ENCODE results near the gene EED. TPM values are rescaled to one million over a fixed set of nuclear protein-coding genes. Genes with fewer than 3 reads are reported as not detected.
"Not testable (repeated sequence)": the region's sequence is repeated elsewhere in the genome, so short reads cannot be mapped to it uniquely, and the experiment has no call there.

The EED gene
- total RNA-seq, 1 donor from 2014 or later, result 25.2 TPM

GRCh38 chr11:86218125-86219084, 26.1 kb upstream of the EED start:
- peak; percentile 87 for DNase-seq

GRCh38 chr11:86219311-86220193, 25.0 kb upstream of the EED start:
- no peak for DNase-seq

- DNase-seq, result no peak
Measured at GRCh38 chr11:86220653-86221052, 23.9 kb upstream of the EED start.

GRCh38 chr11:86222081-86222480, 22.5 kb upstream of the EED start:
- peak; percentile 51 for DNase-seq

GRCh38 chr11:86224575-86224974, 20.0 kb upstream of the EED start:
- not testable (repeated sequence) for DNase-seq

- not testable (repeated sequence) for DNase-seq
Measured at GRCh38 chr11:86225344-86225743, 19.2 kb upstream of the EED start.

GRCh38 chr11:86228269-86229038, 16.1 kb upstream of the EED start:
- no peak for DNase-seq

GRCh38 chr11:86229039-86229330, 15.6 kb upstream of the EED start:
- not testable (repeated sequence) for DNase-seq

- no peak for DNase-seq
Measured at GRCh38 chr11:86230179-86230804, 14.3 kb upstream of the EED start.

- DNase-seq, result no peak
Measured at GRCh38 chr11:86230921-86231434, 13.6 kb upstream of the EED start.

GRCh38 chr11:86232556-86232955, 12.0 kb upstream of the EED start:
- no peak for DNase-seq

- peak; percentile 8 for DNase-seq
Measured at GRCh38 chr11:86234831-86235461, 9.6 kb upstream of the EED start.

- no peak for DNase-seq
Measured at GRCh38 chr11:86237267-86237804, 7.2 kb upstream of the EED start.

GRCh38 chr11:86240164-86240563, 4.4 kb upstream of the EED start:
- DNase-seq, result no peak

- no peak for DNase-seq
Measured at GRCh38 chr11:86241956-86242535, 2.5 kb upstream of the EED start.

GRCh38 chr11:86243396-86243795, 1.2 kb upstream of the EED start:
- no peak for DNase-seq

- DNase-seq, result no peak
Measured at GRCh38 chr11:86244063-86244521, 461 bp upstream of the EED start.

GRCh38 chr11:86245369-86246292, 1.1 kb downstream of the EED start:
- no peak for DNase-seq

GRCh38 chr11:86246293-86246675, 1.7 kb downstream of the EED start:
- no peak for DNase-seq
